CD1c-positive myeloid dendritic cell (primary cell): Measurements from ENCODE around the gene AIF1L.

Source experiments
- DNase-seq: peaks from one replicate; pipeline ENCODE4 v3.0.0-alpha.2; 2016; ENCODE audit errors: extremely low spot score

AIF1L gene

GRCh38 chr9:131167936-131168335, 71.6 kb downstream of the AIF1L start:
- no peak for DNase-seq

- DNase-seq: no peak
Observed at GRCh38 chr9:131169563-131170240, 73.4 kb downstream of the AIF1L start.
